Mesenchymal stem cell (in vitro differentiated cells and primary cell): Measurements from ENCODE around the gene TBC1D3I.
"Not testable (repeated sequence)": the region's sequence is repeated elsewhere in the genome, so short reads cannot be mapped to it uniquely, and the experiment has no call there.

ENCODE experiments used
- DNase-seq: peaks from one replicate; pipeline ENCODE4 v3.0.0-alpha.2; 2013
- H2AFZ ChIP-seq: one replicate; pipeline ENCODE4 v1.6.1; 2013; ENCODE audit warnings: low read depth, mild to moderate bottlenecking, control low read depth, inconsistent platforms, low read length, moderate library complexity
- H2AK5ac ChIP-seq: 2 replicates; pipeline ENCODE4 v1.6.1; 2013; ENCODE audit warnings: low read length, moderate library complexity, mild to moderate bottlenecking, inconsistent platforms; ENCODE audit not compliant: severe bottlenecking
- H2BK120ac ChIP-seq: one replicate; pipeline ENCODE4 v1.6.1; 2013; ENCODE audit warnings: low read depth, mild to moderate bottlenecking, inconsistent platforms, low read length, moderate library complexity
- H2BK12ac ChIP-seq, 2 experiments: one replicate each; pipeline ENCODE4 v1.6.1; 2013; ENCODE audit warnings: inconsistent platforms in 2 of 2, low read length in 2 of 2, mild to moderate bottlenecking in 2 of 2, moderate library complexity in 2 of 2, control low read depth in 1 of 2
- H2BK15ac ChIP-seq: one replicate; pipeline ENCODE4 v1.6.1; 2013; ENCODE audit warnings: mild to moderate bottlenecking, low read depth, inconsistent platforms; ENCODE audit not compliant: poor library complexity, severe bottlenecking
- H2BK5ac ChIP-seq: 2 replicates; pipeline ENCODE4 v1.6.1; 2013; ENCODE audit warnings: low read depth, mild to moderate bottlenecking, low read length, control low read depth, inconsistent platforms; ENCODE audit not compliant: poor library complexity, severe bottlenecking
- H3K14ac ChIP-seq, 2 experiments: one replicate each; pipeline ENCODE4 v1.6.1; 2013; ENCODE audit warnings: inconsistent platforms in 2 of 2, low read length in 2 of 2, control low read depth in 1 of 2, mild to moderate bottlenecking in 1 of 2, moderate library complexity in 1 of 2
- H3K18ac ChIP-seq, 2 experiments: one replicate each; pipeline ENCODE4 v1.6.1; 2013; ENCODE audit warnings: inconsistent platforms in 2 of 2, low read length in 2 of 2, control low read depth in 1 of 2, low read depth in 1 of 2, mild to moderate bottlenecking in 1 of 2
- H3K23ac ChIP-seq, 2 experiments: one replicate each; pipeline ENCODE4 v1.6.1; 2013; ENCODE audit warnings: inconsistent platforms in 2 of 2, low read length in 2 of 2, mild to moderate bottlenecking in 2 of 2, moderate library complexity in 2 of 2, control low read depth in 1 of 2
- H3K27ac ChIP-seq: 2 replicates; pipeline ENCODE4 v1.5.1; 2013; ENCODE audit warnings: mild to moderate bottlenecking, moderate library complexity, low read length, control low read depth, inconsistent platforms; ENCODE audit not compliant: poor library complexity, severe bottlenecking
- H3K27me3 ChIP-seq, 2 experiments: 2 replicates each; pipeline versions ENCODE4 v1.6.1 to v1.7.0; 2013; ENCODE audit warnings: low read length in 2 of 2, mild to moderate bottlenecking in 2 of 2, moderate library complexity in 2 of 2, control low read depth in 1 of 2, inconsistent platforms in 1 of 2; ENCODE audit not compliant: control insufficient read depth in 1 of 2, insufficient read depth in 1 of 2
- H3K36me3 ChIP-seq, 2 experiments: 2 replicates each; pipeline versions ENCODE4 v1.6.1 to v1.7.0; 2013; ENCODE audit warnings: low read length in 2 of 2, control low read depth in 1 of 2, inconsistent platforms in 1 of 2, low read depth in 1 of 2, mild to moderate bottlenecking in 1 of 2; ENCODE audit not compliant: insufficient read depth in 2 of 2, control insufficient read depth in 1 of 2
- H3K4ac ChIP-seq, 2 experiments: one replicate each; pipeline ENCODE4 v1.6.1; 2013; ENCODE audit warnings: inconsistent platforms in 2 of 2, low read length in 2 of 2, mild to moderate bottlenecking in 2 of 2, moderate library complexity in 2 of 2, control low read depth in 1 of 2, low read depth in 1 of 2
- H3K4me1 ChIP-seq: 2 replicates; pipeline ENCODE4 v1.6.1; 2013; ENCODE audit warnings: low read depth, low read length, control low read depth; ENCODE audit not compliant: control insufficient read depth, insufficient read depth
- H3K4me2 ChIP-seq: 2 replicates; pipeline ENCODE4 v1.6.1; 2013; ENCODE audit warnings: low read length, mild to moderate bottlenecking, inconsistent platforms; ENCODE audit not compliant: poor library complexity, severe bottlenecking
- H3K4me3 ChIP-seq, 2 experiments: 2 replicates each; pipeline versions ENCODE4 v1.5.1 to v1.7.0; 2013; ENCODE audit warnings: low read length in 2 of 2, mild to moderate bottlenecking in 2 of 2, control low read depth in 1 of 2, low read depth in 1 of 2; ENCODE audit not compliant: insufficient read depth in 1 of 2
- H3K79me1 ChIP-seq: replicated peaks from 2 replicates; pipeline ENCODE4 v1.6.1; 2013; ENCODE audit warnings: mild to moderate bottlenecking, control low read depth, low read length, inconsistent platforms; ENCODE audit not compliant: poor library complexity, severe bottlenecking
- H3K9ac ChIP-seq: 2 replicates; pipeline ENCODE4 v1.7.0; 2013; ENCODE audit warnings: mild to moderate bottlenecking, low read length, moderate library complexity
- H3K9me3 ChIP-seq: 2 replicates; pipeline ENCODE4 v1.7.0; 2013; ENCODE audit warnings: mild to moderate bottlenecking, low read length; ENCODE audit not compliant: control insufficient read depth
- H4K8ac ChIP-seq: one replicate; pipeline ENCODE4 v1.6.1; 2013; ENCODE audit warnings: inconsistent platforms, mild to moderate bottlenecking, low read length, moderate library complexity
- H4K91ac ChIP-seq: one replicate; pipeline ENCODE4 v1.6.1; 2013; ENCODE audit warnings: mild to moderate bottlenecking, low read length, inconsistent platforms
- WGBS: methylation state at CpG from one replicate; pipeline ENCODE4 v1.1.7; 2013; ENCODE audit warnings: mixed read lengths; 5-methylcytosine and 5-hydroxymethylcytosine counted together

TBC1D3I gene

DNA sequence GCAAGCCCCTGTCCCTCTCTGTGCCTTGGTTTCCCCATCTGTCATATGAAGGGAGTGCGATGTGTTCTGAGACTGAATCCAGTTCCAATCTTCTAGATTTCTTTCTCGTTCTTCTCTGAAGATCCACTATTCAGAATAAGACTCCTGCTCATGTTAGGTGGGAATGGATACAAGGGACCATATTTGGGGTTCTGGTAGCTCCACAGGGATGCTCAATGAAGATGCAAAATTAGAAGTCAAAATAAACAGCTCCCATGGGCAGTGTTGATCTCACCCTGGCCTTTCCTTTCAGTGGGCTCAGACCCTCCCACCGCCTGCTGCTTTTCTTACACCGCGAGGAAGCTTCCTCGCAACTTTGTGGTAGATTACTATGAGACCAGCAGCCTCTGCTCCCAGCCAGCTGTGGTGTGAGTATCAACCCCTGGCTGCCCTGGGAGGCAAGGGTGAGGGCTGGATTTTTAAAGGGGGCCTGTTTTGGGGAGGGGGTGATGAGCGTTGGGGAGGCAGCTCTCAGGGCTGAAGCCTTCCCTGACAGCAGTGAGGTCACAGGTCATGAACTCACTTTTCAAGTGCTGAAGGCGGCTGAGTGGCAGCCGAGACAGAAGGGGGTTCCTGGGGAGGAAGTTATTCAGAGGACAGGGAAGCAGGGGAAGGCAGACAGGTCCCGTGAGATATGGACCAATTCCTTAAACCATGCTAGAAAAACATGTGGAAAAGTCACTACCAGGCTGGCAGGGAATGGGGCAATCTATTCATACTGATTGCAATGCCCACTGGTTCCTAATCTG, 52.7 kb downstream of the TBC1D3I start:
- not testable (repeated sequence) for H3K36me3 ChIP-seq, H3K79me1 ChIP-seq, H3K9ac ChIP-seq, H2AFZ ChIP-seq, H2BK120ac ChIP-seq, DNase-seq, H4K8ac ChIP-seq, H3K4me3 ChIP-seq, H3K27ac ChIP-seq, H3K4ac ChIP-seq, H3K18ac ChIP-seq, H2BK5ac ChIP-seq, H3K23ac ChIP-seq, H3K14ac ChIP-seq, H2AK5ac ChIP-seq, H3K4me1 ChIP-seq, H3K4me2 ChIP-seq, H2BK15ac ChIP-seq, H3K9me3 ChIP-seq, H2BK12ac ChIP-seq
- Histone ChIP-seq H4K91ac (peak overlapping the region; percentile 39), H3K27me3 (peaks cover 22% of the 10 kb centered on the region in 2 experiments)
- 44% methylated on average over 6 of the region's 10 CpGs for WGBS

DNA sequence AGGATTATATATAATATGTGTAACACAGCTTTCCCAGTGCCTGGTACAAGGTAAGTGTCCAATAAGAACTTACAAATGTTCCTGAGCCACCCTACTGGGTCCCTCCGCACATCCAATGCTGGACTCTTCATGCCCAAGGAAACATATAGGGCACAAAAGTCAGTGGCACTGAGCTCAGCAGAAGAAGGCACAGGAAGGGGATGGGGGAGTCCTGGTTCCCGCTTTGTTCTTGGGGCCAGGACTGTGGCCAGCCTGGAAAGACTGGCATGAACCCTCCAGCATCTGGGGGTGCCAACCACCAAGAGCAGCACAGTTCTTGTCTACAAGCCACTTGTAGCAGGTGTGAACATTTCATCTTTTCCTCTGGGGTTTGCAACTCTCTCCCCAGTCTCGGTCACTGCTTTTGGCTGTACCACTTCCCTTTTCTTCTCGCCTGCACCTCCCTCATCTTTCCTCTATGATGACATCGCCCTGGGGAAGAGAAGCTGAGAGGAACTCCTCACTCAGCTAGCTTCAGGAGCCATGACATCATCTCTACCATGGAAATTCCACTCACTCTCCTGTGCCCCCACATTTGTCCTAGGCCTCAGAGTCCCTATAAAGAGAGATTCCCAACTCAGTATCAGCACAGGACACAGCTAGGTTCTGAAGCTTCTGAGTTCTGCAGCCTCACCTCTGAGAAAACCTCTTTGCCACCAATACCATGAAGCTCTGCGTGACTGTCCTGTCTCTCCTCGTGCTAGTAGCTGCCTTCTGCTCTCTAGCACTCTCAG, 53.7 kb downstream of the TBC1D3I start, which contains the start of gene CCL4L2:
CCL4L2 (plus strand) TSS at position 625 of the 773 bp plus-strand sequence.
- not testable (repeated sequence) for H3K4me3 ChIP-seq, H2BK5ac ChIP-seq, DNase-seq, H2AK5ac ChIP-seq, H3K36me3 ChIP-seq, H3K4me2 ChIP-seq, H3K9ac ChIP-seq, H3K4me1 ChIP-seq, H3K9me3 ChIP-seq, H2BK120ac ChIP-seq, H3K27ac ChIP-seq, H3K14ac ChIP-seq, H2BK15ac ChIP-seq, H4K91ac ChIP-seq, H4K8ac ChIP-seq, H3K23ac ChIP-seq, H2AFZ ChIP-seq, H3K18ac ChIP-seq, H3K4ac ChIP-seq, H2BK12ac ChIP-seq, H3K79me1 ChIP-seq
- WGBS: 77% methylated on average over 7 of the region's 7 CpGs
- H3K27me3 ChIP-seq: peaks cover 22 to 23% of the 10 kb centered on the region in 2 experiments

DNA sequence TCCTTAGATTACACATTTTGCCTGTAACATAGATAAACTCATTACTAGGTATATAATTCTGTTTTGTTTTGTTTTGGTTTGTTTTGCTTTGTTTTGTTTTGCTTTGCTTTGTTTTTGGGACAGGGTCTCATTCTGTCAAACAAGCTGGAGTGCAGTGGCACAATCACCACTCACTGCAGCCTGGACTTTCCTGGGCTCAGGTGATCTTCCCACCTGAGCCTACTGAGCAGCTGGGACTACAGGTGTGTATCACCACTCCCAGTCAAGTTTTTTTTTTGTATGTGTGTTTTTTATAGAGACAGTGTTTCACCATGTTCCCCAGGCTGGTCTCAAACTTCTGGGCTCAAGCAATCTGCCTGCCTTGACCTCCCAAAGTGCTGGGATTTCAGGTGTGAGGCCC, 54.8 kb downstream of the TBC1D3I start:
- H3K18ac ChIP-seq: no peak overlapping the region
- no peak overlapping the region for H2BK12ac ChIP-seq
- H2BK15ac ChIP-seq: no peak overlapping the region
- H3K9ac ChIP-seq: no peak overlapping the region
- H2BK120ac ChIP-seq: no peak overlapping the region
- no peak overlapping the region for H3K4me2 ChIP-seq
- no peak overlapping the region for H3K27ac ChIP-seq
- no peak overlapping the region for H3K14ac ChIP-seq
- H3K36me3 ChIP-seq: no peaks in the 10 kb centered on the region
- H3K79me1 ChIP-seq: no peaks in the 10 kb centered on the region
- no peak overlapping the region for H4K91ac ChIP-seq
- no peak overlapping the region for H3K4me3 ChIP-seq
- H3K4me1 ChIP-seq: no peaks in the 10 kb centered on the region
- H2AK5ac ChIP-seq: no peak overlapping the region
- H3K4ac ChIP-seq: no peak overlapping the region
- no peak for DNase-seq
- H2BK5ac ChIP-seq: no peak overlapping the region
- H2AFZ ChIP-seq: no peak overlapping the region
- H3K23ac ChIP-seq: no peak overlapping the region
- H3K27me3 ChIP-seq: peaks cover 22 to 26% of the 10 kb centered on the region in 2 experiments
- H3K9me3 ChIP-seq: no peaks in the 10 kb centered on the region
- H4K8ac ChIP-seq: no peak overlapping the region

DNA sequence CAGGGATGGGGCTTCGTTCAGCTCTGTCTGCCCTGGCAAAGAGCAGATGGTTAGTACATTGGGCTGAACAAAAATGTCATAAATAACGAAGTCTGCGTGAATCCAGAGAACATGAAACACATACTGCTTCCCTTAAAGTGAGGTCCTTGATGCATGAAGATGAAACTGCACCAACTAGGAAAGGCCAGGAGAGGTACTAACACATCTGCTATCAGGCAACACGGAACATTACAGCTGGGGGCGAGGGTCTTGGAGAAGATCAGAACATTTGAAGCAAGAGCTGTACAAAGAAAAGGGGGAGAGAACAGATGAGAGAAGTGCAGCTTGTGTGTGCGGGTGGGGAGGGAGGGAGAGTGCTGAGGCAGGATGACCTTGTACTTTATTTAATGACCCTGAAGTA, 57.0 kb downstream of the TBC1D3I start:
- not testable (repeated sequence) for H3K4me1 ChIP-seq, H3K9me3 ChIP-seq, H3K18ac ChIP-seq, H3K27ac ChIP-seq, H3K4me2 ChIP-seq, H2BK5ac ChIP-seq, H3K79me1 ChIP-seq, H3K14ac ChIP-seq, DNase-seq, H2AFZ ChIP-seq, H3K36me3 ChIP-seq, H2AK5ac ChIP-seq, H4K91ac ChIP-seq, H3K4me3 ChIP-seq, H2BK12ac ChIP-seq, H3K4ac ChIP-seq, H4K8ac ChIP-seq, H2BK120ac ChIP-seq, H3K23ac ChIP-seq, H3K9ac ChIP-seq, H2BK15ac ChIP-seq
- 70% methylated on average over 6 of the region's 6 CpGs for WGBS
- peaks cover 14 to 16% of the 10 kb centered on the region in 2 experiments for H3K27me3 ChIP-seq
